ENCODE data around the gene TSNAXIP1. TPM values are rescaled to one million over a fixed set of nuclear protein-coding genes. Genes with fewer than 3 reads are reported as not detected.

TSNAXIP1 gene
- total and polyA plus RNA-seq, 4 donors = 0.09 to 1.5 (median 0.69) TPM

- Histone ChIP-seq H3K4me1 (ENCODE audit: control insufficient read depth in 4 of 4, insufficient read depth in 4 of 4, low read length in 3 of 4) (peaks cover 2 to 27% (median 17%) of the 10 kb centered on the region in 4 donors), H3K27ac (ENCODE audit: low read depth in 1 of 2, low read length in 2 of 2) (no peak overlapping the region), H3K9ac (ENCODE audit: low read depth in 1 of 2, low read length in 2 of 2) (no peak overlapping the region), H3K27me3 (ENCODE audit: control insufficient read depth in 4 of 4, insufficient read depth in 4 of 4, low read length in 3 of 4) (no peaks in the 10 kb centered on the region), H3K4me3 (ENCODE audit: low read depth in 1 of 3, low read length in 3 of 3) (no peak overlapping the region), H3K9me3 (ENCODE audit: control insufficient read depth in 4 of 4, low read length in 3 of 4) (no peaks in the 10 kb centered on the region), H3K36me3 (ENCODE audit: control insufficient read depth in 4 of 4, insufficient read depth in 3 of 4, low read depth in 1 of 4, low read length in 3 of 4) (peaks cover 3 to 29% (median 4%) of the 10 kb centered on the region in 4 donors)
- DNase-seq (ENCODE audit: low spot score) = no peak
- TF ChIP-seq ATF3 (IDR thresholded peaks at IDR 0.05) = no peak
- no peak for TF ChIP-seq REST (IDR thresholded peaks at IDR 0.05)
- TF ChIP-seq EGR1 (IDR thresholded peaks at IDR 0.05; ENCODE audit: low read depth in 2 of 2) = no peak
- no peak for TF ChIP-seq FOXA1 (IDR thresholded peaks at IDR 0.05)
- no peak for TF ChIP-seq GABPA (IDR thresholded peaks at IDR 0.05 in 1 of 2, conservative IDR thresholded peaks at IDR 0.05 in 1 of 2)
- no peak for TF ChIP-seq RXRA (IDR thresholded peaks at IDR 0.05)
- no peak for TF ChIP-seq HNF4A (conservative IDR thresholded peaks at IDR 0.05)
- no peak for TF ChIP-seq MAX (IDR thresholded peaks at IDR 0.05)
- no peak for TF ChIP-seq CTCF (IDR thresholded peaks at IDR 0.05; ENCODE audit: low read depth, low read length, missing input control)
- no peak for TF ChIP-seq JUND (IDR thresholded peaks at IDR 0.05)
- TF ChIP-seq NR2F2 (IDR thresholded peaks at IDR 0.05) = no peak
- no peak for TF ChIP-seq TAF1 (conservative IDR thresholded peaks at IDR 0.05)
- no peak for TF ChIP-seq FOXA2 (IDR thresholded peaks at IDR 0.05)
- TF ChIP-seq HNF4G (IDR thresholded peaks at IDR 0.05) = no peak
- no peak for TF ChIP-seq YY1 (IDR thresholded peaks at IDR 0.05)
- TF ChIP-seq RAD21 (IDR thresholded peaks at IDR 0.05) = no peak
- no peak for TF ChIP-seq ZBTB33 (IDR thresholded peaks at IDR 0.05)
- TF ChIP-seq SP1 (IDR thresholded peaks at IDR 0.05) = no peak
- 89% methylated on average over 3 of the region's 3 CpGs for WGBS
These were observed 48.7 kb upstream of the TSNAXIP1 start for GRCh38 chr16:67758006-67758405.
